COR-L47 (cell line): ENCODE results near the gene SSBP3.
A peak's percentile ranks its signal among the peaks of the same experiment; 100 is the strongest.

ENCODE experiments used
- DNase-seq: peaks from one replicate; lab custom pipeline; 2025; lab: John Stamatoyannopoulos, UW

The SSBP3 gene

DNA sequence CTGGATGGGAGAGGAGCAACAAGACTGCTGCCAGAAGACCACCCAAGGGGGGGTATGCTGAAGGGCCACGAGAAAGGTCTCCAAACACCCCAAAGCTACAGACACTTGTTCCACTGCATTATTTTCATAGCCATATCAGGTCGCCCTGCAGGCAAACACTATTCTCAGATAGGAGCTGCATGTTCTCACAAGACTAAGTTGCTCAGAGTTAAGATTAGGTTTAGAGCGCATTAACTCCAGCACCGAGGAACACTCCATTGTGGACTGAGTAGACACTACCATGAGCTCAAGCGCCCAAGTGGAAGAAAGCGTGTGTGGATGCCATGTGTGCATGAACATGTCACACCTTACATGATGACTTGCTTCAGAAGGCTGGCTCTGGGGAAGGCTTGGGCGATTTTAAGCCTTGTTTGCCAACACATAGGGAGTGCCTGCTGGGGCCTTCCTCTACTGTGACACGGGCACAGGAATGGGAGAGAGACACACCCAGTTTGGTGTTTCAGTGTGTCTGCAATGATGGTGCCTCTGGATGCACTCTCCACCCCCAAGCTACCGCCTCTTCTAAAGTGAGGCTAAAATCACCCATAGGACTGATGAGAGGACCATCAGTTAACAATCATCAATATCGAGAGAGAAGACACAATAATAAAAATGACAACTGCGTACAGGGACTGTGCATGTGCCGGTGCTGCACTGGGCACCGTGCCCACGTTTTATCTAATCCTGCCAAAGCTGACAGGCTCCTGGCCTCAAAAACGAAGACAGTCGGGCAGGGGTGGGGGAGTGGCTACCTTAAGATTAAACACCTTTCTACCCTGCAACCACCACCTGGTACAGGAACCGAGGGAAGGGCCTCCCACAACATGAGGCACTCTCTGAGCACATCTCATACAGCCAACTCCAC is 34.9 kb downstream of the SSBP3 start:
- DNase-seq = peak; percentile 60

DNA sequence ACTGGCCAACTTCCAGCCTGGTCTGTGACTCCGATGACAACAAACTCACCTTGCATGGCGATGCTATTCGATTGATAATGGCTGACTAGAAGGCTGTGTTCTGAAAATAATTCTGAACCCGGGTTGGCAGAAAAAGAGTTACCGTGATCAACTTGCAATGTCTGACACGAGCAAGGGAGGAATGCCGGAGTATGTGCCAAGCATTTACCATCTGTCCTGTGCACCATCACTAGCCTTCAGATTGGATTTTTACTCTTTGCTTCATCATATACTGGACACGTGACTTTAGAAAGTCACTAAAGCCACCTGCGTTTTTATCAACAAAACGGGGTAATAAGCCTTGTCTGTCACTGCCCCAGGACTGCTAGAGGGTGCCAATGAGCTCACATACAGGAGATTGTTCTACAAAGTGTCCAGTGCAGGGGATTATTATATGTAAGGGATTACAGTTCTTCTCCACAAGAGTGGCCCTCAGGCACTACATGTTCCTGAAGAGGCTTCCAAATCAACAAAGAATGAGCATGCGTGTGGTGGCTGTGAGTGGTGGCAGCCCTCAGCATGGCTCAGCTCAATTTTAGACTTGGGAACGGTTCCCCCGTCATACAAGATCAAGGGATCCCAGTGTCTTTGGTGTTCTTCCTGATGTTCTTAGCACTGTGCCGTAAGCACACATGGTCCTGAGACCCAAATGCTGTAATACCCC is 35.8 kb downstream of the SSBP3 start:
- no peak for DNase-seq

DNA sequence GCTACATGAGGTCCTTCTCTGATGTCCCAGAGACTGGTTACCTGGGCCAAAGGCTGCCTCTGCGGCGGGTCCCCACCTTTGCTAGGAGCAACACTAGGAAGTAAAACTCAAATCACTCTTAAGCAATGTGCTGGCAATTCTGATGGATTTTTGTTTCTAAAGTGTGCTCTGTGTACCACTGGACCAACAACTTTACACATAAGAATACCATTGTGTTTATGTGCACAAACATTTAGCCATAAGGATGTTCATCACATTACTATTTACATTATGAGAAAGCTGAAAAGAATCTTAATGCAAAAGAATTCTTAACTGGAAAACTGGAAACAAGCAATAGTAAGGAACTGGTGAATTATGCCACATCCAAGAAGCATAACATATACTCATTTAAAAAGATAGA is 38.6 kb downstream of the SSBP3 start:
- no peak for DNase-seq

DNA sequence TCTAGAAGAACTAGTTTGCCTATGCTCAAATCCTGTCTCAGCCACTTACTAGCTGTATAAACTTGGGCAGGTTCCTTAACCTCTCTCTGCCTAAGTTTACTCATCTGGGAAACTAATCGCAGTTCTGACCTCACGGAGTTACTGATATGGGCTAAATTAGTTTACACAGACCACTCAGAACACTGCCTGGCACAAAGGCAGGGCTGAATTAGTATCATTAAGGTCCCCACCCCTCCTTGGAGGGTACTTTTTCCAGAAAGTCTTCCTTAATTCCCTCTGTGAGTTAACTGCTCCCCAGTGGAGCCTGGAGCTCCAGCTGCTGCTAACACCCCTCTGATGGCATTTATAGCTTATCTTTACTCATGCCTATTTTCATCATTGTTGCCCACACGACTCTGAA is 40.3 kb downstream of the SSBP3 start:
- no peak for DNase-seq

DNA sequence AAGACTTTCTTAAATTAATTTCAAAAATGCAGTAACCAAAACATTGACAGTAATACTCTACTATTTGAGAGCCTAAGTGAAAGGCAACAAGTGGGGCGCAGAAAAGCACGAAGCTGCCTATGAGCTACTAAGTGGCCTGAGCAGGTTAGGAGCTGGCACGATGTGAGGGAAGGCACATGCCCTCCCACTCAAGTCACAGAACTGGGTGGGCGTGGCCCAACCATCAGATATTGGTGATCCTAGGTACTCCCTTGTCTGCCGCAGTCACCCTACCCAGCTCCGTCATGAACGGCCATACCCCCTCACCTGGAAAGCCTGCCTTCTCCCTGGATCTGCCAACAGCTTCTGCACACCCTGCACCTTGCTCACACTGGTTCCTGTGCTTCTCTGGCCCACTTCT is 40.8 kb downstream of the SSBP3 start:
- DNase-seq = no peak

DNA sequence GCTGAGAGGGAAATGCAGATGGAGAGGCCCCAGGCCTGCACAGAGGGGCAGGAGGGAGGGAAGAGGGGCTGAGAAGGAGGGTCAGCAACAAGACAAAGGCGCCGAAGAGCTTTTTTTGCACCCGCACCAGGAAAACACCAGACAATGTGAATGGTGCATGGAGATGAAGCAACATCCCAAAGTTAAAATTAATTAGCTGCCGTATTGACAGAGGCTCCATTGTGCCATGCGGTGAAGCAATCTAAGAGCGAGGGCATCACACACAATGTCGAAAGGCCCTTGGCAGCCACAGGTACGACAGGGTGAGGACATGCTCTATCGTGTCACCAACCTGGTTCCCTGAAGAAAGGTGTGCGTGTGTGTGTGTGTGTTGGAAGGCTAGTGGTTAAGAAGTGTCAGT is 41.2 kb downstream of the SSBP3 start:
- DNase-seq = no peak

DNA sequence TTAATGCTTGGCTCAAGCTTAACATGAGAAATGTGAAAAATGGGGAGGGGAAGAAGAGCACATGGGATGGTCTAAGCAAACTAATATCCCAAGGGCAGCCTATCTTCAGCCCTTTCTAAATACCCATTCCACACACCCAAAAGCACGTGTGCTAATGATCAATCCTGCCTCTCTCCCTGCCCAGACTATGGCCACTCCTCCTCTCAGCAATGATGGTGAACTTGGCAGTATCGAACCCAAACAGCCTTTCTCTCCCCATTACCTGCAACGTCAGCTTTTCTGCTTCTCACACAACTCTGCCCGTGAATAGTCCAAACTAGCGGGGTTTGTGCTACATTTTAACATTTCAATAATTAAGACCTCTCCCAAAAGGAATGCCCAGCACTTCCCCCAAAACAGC is 41.6 kb downstream of the SSBP3 start:
- DNase-seq = no peak

DNA sequence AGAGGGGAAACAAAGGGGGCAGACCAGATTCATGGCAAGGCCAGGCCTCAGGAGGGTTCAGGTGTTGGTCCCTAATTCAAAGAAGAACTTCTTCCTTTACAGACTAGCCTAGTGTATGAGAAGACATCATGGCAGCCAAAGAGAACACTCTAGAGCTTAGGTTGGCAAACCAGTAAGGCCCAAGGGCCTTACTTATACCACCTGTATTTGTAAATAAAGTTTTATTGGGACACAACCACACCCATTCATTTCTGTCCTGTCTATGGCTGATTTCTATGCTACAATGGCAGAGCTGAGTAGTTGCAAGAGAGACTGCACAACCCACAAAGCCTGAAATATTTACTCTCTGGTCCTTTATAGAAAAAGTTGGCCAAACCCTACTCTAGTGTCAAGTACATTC is 42.3 kb downstream of the SSBP3 start:
- DNase-seq = no peak

DNA sequence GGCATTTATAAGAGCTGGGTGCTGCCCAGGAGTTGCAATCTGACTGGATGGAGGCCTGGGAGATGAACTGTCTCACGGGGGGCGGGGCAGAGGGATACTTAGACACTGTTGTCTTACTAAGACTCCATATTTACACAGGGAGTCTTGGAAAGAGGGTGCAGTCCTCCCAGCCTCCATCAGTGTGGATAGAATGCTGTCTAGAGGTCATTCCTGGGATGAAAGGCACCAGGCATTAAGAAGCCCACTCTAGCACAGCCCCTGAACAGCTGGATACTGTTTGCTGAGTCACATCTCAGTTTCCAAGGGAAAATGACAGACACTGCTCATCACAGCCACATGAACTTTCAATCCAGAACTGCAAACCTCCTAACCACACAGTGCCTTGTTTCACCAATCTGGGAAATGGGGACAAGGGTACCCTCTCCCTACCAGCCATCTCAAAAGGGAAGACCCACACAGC is 43.3 kb downstream of the SSBP3 start:
- no peak for DNase-seq

DNA sequence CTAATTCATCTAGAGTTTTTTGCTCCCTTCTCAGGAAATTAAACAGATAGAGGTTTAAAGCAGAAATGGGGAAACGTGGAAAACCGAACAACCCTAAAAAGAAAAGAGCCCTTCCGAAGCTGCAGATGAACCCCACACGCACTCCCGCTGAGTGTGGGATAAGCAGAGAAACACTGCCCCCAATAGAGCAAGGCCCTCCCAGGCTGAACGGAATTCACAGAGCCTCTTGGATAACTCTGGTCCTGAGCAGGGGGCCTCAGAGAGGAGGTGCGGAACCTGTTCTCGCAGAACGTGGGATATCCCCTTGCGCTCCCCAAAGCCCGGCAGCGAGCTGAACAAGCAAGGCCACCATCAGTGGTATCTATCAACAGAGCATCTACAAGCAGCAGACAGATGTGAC is 44.9 kb downstream of the SSBP3 start:
- DNase-seq = no peak

DNA sequence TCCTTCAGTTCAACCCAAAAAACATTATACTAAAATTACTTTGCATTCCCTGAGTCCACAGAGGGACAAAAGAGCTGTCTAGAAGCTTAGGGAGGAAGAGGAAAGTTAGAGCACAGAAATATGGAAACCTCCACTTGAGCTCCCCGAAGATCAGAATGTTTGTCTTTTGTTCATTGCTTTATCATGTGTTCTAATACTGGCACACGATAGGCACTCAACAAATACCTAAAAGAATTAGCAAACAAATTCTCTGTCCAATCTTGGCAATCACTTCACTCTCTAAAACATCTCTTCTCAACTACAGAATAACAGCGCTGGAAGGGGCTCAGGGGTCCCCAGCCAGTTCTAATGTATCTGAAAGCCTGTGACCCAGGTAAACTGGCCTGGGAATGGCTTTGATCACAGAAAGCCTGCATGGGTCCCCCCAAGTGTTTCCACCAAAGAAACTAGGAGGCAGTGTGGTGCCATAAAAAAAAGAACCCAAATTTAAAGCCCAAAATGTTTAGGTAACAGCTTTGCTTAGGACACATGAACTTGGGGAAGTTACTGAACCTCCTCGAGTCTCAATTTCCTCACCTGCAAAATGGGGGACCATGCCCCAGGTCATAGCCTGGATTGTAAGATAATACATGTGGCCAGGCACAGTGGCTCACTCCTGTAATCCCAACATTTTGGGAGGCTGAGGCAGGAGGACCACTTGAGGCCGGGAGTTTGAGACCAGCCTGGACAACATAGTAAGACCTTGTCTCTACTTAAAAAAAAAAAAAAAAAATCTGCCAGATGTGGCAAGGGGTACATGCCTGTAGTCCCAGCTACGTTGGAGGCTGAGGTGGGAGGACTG is 45.8 kb downstream of the SSBP3 start:
- no peak for DNase-seq

DNA sequence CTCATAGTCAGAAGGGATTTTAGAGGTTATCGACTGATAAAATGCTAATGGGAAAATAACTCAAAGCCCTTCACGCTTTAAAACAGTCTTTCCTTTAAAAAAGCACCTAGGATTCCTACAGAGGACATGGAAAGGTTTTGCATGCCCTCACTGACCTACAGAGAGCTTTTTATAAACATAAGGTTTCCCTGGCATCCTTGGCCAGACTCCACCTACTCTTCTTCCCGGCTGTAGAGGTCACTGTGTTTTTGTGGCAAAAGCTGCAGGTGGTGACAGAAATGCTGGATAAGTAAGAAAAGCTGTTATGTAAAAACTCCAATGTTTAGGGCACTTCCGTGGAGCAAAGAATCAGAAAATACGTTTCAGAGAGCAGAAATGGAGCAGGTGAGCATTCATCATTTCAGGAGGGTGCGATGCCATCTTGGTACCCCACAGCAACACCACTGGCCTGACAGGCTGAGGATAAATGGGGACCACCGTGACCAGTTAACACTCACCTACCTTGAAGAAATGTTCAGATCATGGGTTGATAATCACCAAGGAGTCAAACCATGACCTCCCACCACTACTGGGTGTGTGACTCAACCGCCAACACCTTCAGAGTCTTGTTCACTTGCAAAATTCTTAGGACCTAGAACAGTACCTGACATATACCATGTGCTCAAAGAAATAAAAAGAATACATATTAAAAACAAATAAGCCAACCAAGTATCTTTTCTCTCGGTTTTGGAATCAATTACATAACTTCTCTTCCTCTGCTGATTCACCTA is 46.6 kb downstream of the SSBP3 start:
- DNase-seq = no peak

DNA sequence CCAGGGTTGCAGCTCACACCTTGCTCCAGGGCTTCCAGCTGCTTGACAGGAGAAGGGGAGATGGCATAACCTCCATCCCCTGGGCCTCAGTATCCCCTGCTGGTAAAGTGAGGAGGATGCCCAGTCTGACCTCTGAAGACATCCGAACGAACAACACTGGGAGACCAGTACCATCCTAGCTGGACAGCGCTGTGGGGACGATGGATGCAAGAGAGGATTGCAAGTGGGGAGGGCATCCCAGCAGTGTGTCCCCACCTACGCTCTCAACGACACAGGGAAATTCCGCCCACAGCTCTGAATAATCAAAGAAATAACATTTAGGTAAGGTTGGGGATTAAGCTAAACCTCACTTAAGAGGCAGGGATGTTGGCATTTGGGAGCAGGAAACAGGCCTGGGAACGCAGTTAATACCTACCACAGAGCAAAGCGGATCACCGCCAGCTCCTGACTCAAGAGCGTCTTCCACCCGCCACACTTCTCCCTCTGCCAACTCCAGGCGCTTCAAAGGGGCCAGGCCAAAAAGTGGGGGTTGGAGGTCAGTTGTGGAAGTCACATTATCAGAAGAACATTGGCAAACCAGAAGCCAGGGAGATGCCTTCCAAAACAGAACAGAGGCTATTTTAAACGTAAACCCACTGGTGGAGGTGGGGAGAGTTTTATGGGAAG is 47.6 kb downstream of the SSBP3 start:
- no peak for DNase-seq

DNA sequence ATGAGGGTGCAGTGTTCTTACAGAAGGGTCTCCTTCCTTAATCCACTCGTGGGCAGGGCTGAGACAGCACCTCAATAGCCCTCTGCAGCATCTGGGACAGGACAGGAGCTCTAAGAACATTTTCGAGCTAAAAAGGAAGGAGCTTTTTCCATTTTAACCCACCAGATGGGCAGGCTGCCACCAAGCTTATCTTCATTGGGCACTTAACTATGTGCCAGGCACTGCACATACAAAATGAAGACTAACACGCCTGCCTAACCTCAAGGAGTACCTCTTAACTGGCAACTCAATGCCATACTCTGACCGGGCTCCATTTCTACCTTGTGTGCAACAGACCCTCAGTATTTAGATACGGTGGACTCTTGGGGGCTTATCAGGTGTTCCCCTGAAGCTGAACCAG is 48.2 kb downstream of the SSBP3 start:
- no peak for DNase-seq

DNA sequence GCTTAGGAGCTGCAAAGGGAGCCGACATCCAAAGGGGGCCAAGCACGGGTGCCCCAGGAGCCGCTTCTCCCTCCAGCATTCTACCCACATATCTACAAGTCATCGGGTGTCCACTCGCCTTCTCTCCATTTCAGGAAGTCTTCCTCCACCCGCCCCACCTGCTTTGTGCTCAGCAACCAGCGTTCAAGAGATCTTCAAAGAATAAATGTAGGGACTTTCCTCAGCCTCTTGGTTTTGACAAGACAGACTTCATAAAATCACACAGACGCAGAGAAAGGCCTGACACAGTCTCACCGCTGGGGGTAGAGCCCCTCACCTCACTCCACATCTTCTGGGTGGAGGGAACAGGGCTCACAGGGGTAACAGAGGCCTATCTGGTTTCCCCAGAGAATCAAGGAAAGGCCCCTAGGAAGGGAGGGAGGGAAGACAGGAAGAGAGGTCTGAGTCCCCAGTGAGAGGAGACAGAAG is 49.5 kb downstream of the SSBP3 start:
- DNase-seq = no peak

DNA sequence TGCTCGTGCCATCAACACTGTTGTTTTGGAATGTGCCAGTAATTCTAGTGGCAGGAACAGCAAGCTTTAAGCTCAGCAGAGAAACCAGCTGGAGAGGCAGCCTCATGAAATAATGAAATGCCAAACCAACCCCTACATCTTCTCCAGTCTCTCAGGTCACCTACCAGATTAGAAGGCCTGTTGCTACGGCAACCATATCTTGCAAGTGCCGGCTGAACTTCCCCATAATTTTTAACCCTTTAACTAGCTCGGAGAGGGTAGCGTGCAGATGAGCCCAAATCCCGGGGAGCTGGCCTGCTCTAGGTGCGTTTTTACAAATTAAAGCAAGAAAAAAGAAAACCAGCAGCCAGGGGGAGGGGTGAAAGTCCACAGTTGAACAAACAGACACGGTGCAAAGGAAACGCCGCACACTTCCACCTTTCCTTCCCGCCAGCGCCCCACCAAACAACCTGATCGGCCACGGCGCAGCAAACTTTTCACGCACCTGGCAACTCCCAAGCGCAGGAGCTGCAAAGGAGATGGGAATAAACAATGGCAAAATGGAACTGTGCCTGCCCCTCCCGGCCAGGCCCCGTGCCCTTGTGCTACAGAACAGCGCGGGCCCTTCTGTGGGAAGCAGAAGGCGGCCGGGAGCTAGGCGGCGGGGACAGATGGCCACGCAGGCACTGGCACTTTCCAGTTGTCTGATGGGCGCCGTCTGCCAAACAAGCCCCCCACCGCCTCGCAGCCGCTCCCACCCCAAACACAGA is 50.1 kb downstream of the SSBP3 start:
- DNase-seq = no peak

DNA sequence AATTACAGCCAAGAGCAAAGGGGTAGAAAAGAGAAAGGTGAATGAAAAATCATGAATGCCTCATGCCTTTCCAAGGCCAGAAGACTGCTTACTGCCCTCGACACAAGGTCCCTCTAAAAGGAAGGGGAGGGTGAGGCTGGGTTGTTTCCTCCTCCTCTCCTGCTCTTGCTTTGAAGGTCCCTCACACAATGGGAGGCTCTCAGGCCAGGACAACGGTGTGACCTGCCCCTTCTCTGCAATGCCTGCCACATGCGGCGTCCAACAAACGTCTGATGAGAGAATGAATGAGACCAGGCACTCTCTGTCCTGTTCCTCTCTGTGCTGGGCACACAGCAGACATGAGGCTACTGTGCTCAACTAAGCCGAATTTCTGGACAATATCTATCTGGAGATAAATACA is 51.3 kb downstream of the SSBP3 start:
- DNase-seq = no peak

DNA sequence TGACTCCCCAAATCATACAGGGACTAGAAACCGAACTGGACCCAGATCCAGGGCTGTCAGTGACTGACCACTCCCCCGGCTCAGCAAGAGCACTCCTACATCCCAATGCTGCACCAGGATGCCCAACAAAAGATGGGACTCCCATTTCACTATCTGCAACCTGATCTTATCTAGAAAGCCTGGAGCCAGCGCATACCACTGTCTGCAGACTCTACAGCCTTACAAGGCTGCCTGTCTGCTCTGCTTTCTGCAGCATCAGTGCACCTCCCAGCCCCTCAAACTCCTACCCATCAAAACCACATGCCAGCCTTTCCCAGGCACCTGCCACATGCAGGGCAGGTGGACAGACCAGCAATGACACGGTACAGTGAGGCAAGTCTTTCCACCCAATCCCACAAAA is 52.2 kb downstream of the SSBP3 start:
- DNase-seq = no peak

DNA sequence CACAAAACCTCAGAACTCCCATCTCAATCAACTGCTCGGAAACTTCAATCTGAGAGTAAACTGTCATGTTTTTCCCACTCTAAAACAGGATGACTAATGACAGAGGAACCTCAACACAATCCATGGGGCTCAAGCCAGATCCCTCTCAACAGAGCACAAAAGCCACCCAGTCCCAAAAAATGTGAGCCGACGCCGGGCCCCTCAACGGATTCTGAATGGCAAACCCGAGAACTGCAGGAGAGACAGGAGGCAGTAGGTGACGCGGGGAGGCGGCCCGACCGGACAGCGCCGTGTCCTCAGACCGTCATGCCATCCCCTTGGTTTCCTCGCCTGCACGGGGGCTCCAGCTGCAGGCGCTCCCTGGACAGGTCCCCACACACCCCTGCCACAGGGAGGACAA is 53.4 kb downstream of the SSBP3 start:
- DNase-seq = no peak

DNA sequence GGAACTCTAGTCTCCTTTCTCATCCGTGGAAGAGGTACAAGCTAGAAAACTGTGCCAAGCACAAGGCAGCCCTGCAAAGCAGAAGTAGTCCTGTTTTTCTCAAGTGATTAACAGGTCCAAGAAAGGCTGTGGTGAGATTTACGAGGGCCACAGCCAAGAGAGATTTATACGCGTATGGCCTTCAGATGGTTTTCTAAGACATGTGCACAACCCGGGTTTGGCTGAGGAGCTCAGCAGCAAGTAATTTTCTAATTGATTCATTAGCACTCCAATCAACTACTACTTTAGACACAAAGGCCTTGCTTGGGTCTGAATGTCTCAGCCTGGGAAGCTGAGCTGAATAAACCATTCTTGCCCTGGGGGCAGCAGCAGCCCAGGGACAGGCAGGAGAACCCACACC is 55.8 kb downstream of the SSBP3 start:
- DNase-seq = no peak

DNA sequence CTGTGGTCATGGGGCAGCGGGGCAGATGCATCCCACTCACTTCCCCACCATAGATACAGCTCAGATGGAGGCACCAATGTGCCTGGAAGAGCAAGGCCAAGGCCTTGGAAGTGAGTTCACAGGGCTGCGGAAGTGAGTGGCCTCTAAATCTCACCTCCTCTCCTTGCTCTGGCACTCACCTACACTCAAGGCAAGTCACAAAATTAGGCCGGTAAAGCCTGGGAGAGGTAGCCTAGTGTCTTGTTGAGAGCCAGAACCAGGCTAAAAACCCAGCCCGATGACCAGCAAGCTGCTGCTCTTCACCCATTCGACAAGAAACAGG is 57.5 kb downstream of the SSBP3 start:
- no peak for DNase-seq
